C4-2B (cell line): ENCODE results near the gene CYP19A1.

Experiments used
- H3K27ac ChIP-seq: fragments of 450-650 bp; 2 replicates; pipeline ENCODE4 v1.5.1; 2017
- CTCF ChIP-seq: fragments of 450-650 bp; conservative IDR thresholded peaks from 2 replicates; pipeline ENCODE4 v1.5.1; 2017; ENCODE audit warnings: mild to moderate bottlenecking
- ZFX ChIP-seq: fragments of 450-650 bp; IDR thresholded peaks from 2 replicates; pipeline ENCODE4 v1.6.1; 2017

The CYP19A1 gene

GRCh38 chr15:51348688-51349087, 10.3 kb upstream of the CYP19A1 start:
- no peak overlapping the region for H3K27ac ChIP-seq
- TF ChIP-seq CTCF: no peak
- no peak for TF ChIP-seq ZFX

DNA sequence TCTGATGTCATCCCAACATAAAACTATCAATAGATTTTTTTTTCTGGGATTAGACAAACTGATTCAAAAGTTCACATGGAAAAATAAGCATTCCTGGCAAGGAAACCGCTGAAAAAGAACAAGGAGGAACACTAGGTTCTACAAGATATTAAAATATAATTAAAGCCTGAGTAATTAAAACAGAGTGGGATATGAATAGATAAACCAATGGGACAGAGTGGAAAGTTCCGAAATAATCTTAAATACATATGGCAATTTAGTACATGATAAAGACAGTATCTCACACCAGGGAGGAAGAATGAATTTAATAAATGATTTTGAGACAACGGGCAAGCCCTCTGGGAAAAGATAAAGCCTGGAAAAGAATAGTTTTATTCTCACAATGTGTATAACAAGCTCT, 7.7 kb upstream of the CYP19A1 start:
- H3K27ac ChIP-seq: no peak overlapping the region
- TF ChIP-seq CTCF (no peak), ZFX (no peak)

DNA sequence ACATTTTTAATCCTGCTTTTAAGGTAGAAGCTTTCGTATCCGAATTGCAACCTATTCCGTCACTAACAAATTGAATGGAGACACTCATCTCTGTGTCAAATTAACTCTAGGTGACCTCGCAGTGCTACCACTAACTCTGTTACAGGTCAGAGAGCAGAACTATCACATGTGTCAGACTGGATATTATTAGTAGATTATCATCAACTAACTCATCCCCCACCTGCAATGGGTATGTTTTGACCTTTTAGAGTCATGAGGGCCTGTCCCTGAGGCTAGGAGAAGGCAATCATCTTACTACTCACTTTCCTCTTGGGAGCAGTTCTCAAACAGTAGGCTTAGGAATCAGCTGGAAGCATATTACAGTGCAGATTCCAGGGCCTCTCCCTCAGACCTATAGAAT, 5.1 kb upstream of the CYP19A1 start:
- no peak for TF ChIP-seq CTCF
- TF ChIP-seq ZFX: no peak
- H3K27ac ChIP-seq: no peak overlapping the region

GRCh38 chr15:51342227-51342999, 4.0 kb upstream of the CYP19A1 start:
- H3K27ac ChIP-seq: no peak overlapping the region; the same call in 1 of the 2 replicates
- TF ChIP-seq CTCF (no peak), ZFX (no peak)

- TF ChIP-seq ZFX (peak; percentile 26; the same call in 1 of the 2 replicates), CTCF (peak; percentile 19)
- H3K27ac ChIP-seq: peak within 1 kb of the TSS; percentile 16; the same call in 1 of the 2 replicates
Measured at GRCh38 chr15:51341366-51342226, 3.2 kb upstream of the CYP19A1 start, which contains the start of gene GLDN. GLDN (plus strand) TSS chr15:51341655; CDS start chr15:51341685, 30 bp downstream.

DNA sequence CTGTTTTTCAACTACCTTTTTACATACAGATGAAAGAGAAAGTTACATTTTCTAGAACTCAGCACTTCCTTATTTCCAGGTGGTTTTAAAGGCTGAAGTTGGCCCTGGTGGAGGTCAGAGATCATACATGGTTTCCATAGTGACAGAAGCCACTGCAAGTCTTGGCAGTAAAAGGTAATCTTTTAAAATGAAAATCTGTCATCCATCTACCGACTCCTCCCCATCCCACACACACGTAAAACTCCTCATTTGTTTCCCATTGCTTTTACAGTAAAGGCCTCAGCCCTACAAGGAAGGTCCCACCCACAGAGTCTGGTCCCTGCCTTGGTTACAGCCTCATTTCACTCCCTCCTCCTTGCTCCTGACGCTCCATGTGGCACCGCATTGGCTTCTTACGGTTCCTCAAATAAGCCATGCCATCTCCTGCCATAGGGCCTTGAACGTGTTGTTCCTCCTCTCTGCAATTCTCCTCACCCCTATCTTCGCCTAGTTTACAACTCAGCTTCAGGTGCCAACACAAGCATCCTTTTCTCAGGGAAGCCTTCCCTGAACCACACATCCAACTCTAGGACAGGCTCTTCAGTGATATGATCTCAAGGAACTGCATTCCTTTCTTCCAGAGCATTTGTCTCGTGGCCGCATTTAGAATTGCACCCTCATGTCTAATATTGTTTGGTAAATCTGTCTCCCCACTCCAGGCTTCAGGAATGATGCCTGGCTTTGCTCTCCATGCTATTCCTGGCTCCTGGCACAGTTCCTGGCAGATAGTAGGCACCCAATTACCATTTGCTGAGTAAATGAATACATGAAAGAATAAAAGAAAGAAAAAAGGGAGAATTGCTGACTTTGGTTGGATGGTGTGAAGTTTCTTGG, 2.6 kb downstream of the CYP19A1 start:
- H3K27ac ChIP-seq: no peak overlapping the region
- TF ChIP-seq ZFX: no peak
- TF ChIP-seq CTCF: no peak; the same call in 1 of the 2 replicates
